COLO829 (cell line): ENCODE data around the gene CYSLTR1.
"Not testable (repeated sequence)": the region's sequence is repeated elsewhere in the genome, so short reads cannot be mapped to it uniquely, and the experiment has no call there.

Source experiments
- DNase-seq: peaks from one replicate; pipeline ENCODE4 v3.0.0; 2012; ENCODE audit warnings: low spot score

Gene CYSLTR1

GRCh38 chrX:78327370-78328086 is at the start of gene CYSLTR1:
TSS of gene CYSLTR1 (minus strand) at chrX:78327611. CDS start at chrX:78273746, 53,865 bp downstream.
- DNase-seq, result no peak

GRCh38 chrX:78377186-78377585 is 49.8 kb upstream of the CYSLTR1 start:
- DNase-seq, result no peak

- DNase-seq, result no peak
Observed at GRCh38 chrX:78375894-78376293, 48.5 kb upstream of the CYSLTR1 start.

GRCh38 chrX:78366576-78366975 is 39.2 kb upstream of the CYSLTR1 start:
- no peak for DNase-seq

- no peak for DNase-seq
Observed at GRCh38 chrX:78357342-78358055, 30.1 kb upstream of the CYSLTR1 start.

GRCh38 chrX:78333521-78333920 is 6.1 kb upstream of the CYSLTR1 start:
- no peak for DNase-seq

GRCh38 chrX:78331708-78332107 is 4.3 kb upstream of the CYSLTR1 start:
- DNase-seq, result no peak

- no peak for DNase-seq
Observed at GRCh38 chrX:78330540-78330939, 3.1 kb upstream of the CYSLTR1 start.

GRCh38 chrX:78330068-78330467 is 2.7 kb upstream of the CYSLTR1 start:
- DNase-seq, result no peak

GRCh38 chrX:78329486-78329885 is 2.1 kb upstream of the CYSLTR1 start:
- no peak for DNase-seq

- no peak for DNase-seq
Observed at GRCh38 chrX:78326401-78326800, 1.0 kb downstream of the CYSLTR1 start.

GRCh38 chrX:78322863-78323262 is 4.5 kb downstream of the CYSLTR1 start:
- DNase-seq, result no peak

GRCh38 chrX:78321809-78322208 is 5.6 kb downstream of the CYSLTR1 start:
- no peak for DNase-seq

- no peak for DNase-seq
Observed at GRCh38 chrX:78316265-78316664, 11.1 kb downstream of the CYSLTR1 start.

- no peak for DNase-seq
Observed at GRCh38 chrX:78315745-78316144, 11.7 kb downstream of the CYSLTR1 start.

- no peak for DNase-seq
Observed at GRCh38 chrX:78314561-78314960, 12.8 kb downstream of the CYSLTR1 start.

- DNase-seq, result no peak
Observed at GRCh38 chrX:78313526-78313925, 13.9 kb downstream of the CYSLTR1 start.

- DNase-seq, result no peak
Observed at GRCh38 chrX:78307665-78308064, 19.7 kb downstream of the CYSLTR1 start.

GRCh38 chrX:78303086-78303485 is 24.3 kb downstream of the CYSLTR1 start:
- no peak for DNase-seq

GRCh38 chrX:78300933-78301332 is 26.5 kb downstream of the CYSLTR1 start:
- not testable (repeated sequence) for DNase-seq

- DNase-seq, result no peak
Observed at GRCh38 chrX:78283511-78283910, 43.9 kb downstream of the CYSLTR1 start.

GRCh38 chrX:78237127-78237526 is 90.3 kb downstream of the CYSLTR1 start:
- DNase-seq, result no peak

- not testable (repeated sequence) for DNase-seq
Observed at GRCh38 chrX:78226047-78226446, 101.4 kb downstream of the CYSLTR1 start.
